Measurements from ENCODE around the gene PDC. TPM values are rescaled to one million over a fixed set of nuclear protein-coding genes. Genes with fewer than 3 reads are reported as not detected.

Gene PDC
- total RNA-seq, 1 donor, result 0.27 TPM

- no peak for TF ChIP-seq CTCF (IDR thresholded peaks at IDR 0.05; ENCODE audit: insufficient read depth, low read length)
- H3K4me3 ChIP-seq (ENCODE audit: low read depth, low read length), result no peak overlapping the region
- no peak for DNase-seq (ENCODE audit: low read depth)
Observed at GRCh38 chr1:186454981-186455380, 5.9 kb downstream of the PDC start.

GRCh38 chr1:186446152-186446551 lies 14.8 kb downstream of the PDC start:
- no peak for TF ChIP-seq CTCF (IDR thresholded peaks at IDR 0.05; ENCODE audit: insufficient read depth, low read length)
- no peak for DNase-seq (ENCODE audit: low read depth)
- H3K4me3 ChIP-seq (ENCODE audit: low read depth, low read length), result no peak overlapping the region

GRCh38 chr1:186443638-186444037 lies 17.3 kb downstream of the PDC start:
- no peak for DNase-seq (ENCODE audit: low read depth)
- no peak for TF ChIP-seq CTCF (IDR thresholded peaks at IDR 0.05; ENCODE audit: insufficient read depth, low read length)
- no peak overlapping the region for H3K4me3 ChIP-seq (ENCODE audit: low read depth, low read length)

- no peak for TF ChIP-seq CTCF (IDR thresholded peaks at IDR 0.05; ENCODE audit: insufficient read depth, low read length)
- H3K4me3 ChIP-seq (ENCODE audit: low read depth, low read length), result no peak overlapping the region
- peak; percentile 96 for DNase-seq (ENCODE audit: low read depth)
Observed at GRCh38 chr1:186442651-186443375, 18.1 kb downstream of the PDC start.

GRCh38 chr1:186440584-186440983 lies 20.3 kb downstream of the PDC start:
- no peak for DNase-seq (ENCODE audit: low read depth)

GRCh38 chr1:186438567-186438966 lies 22.3 kb downstream of the PDC start:
- DNase-seq (ENCODE audit: low read depth), result no peak
- H3K4me3 ChIP-seq (ENCODE audit: low read depth, low read length), result no peak overlapping the region
- TF ChIP-seq CTCF (IDR thresholded peaks at IDR 0.05; ENCODE audit: insufficient read depth, low read length), result no peak

More at GRCh38 chr1:186440584-186440983, 20.3 kb downstream of the PDC start:
- no peak overlapping the region for H3K4me3 ChIP-seq (ENCODE audit: low read depth, low read length)
- TF ChIP-seq CTCF (IDR thresholded peaks at IDR 0.05; ENCODE audit: insufficient read depth, low read length), result no peak

- TF ChIP-seq CTCF (IDR thresholded peaks at IDR 0.05; ENCODE audit: insufficient read depth, low read length), result no peak
- no peak overlapping the region for H3K4me3 ChIP-seq (ENCODE audit: low read depth, low read length)
- peak; percentile 25 for DNase-seq (ENCODE audit: low read depth)
Observed at GRCh38 chr1:186435336-186435735, 25.6 kb downstream of the PDC start.
